ENCODE results near the gene KRTAP10-8. TPM values are rescaled to one million over a fixed set of nuclear protein-coding genes. Genes with fewer than 3 reads are reported as not detected.
A peak's percentile ranks its signal among the peaks of the same experiment; 100 is the strongest.
"Not testable (repeated sequence)": the region's sequence is repeated elsewhere in the genome, so short reads cannot be mapped to it uniquely, and the experiment has no call there.

KRTAP10-8 gene
- total RNA-seq, 2 donors from 2014 or later: not detected

DNA sequence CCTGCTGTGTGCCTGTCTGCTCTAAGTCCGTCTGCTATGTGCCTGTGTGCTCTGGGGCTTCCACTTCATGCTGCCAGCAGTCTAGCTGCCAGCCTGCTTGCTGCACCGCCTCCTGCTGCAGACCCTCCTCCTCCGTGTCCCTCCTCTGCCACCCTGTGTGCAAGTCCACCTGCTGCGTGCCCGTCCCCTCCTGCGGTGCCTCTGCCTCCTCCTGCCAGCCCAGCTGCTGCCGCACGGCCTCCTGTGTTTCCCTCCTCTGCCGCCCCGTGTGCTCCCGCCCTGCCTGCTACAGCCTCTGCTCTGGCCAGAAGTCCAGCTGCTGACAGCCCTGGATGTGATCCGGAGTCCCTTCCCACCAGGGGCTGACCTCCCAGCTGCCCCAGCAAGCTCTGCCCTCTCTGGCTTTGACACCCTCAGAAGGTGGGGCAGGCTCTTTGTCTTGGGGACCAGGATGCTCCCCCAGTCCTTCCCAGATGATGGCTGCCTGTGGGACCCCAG, 26.0 kb downstream of the KRTAP10-8 start:
- H3K27ac Mint-ChIP-seq; H3K4me1 Mint-ChIP-seq (ENCODE audit: low read depth); ATAC-seq (replicated peaks in 1 of 2); H3K4me3 Mint-ChIP-seq; DNase-seq; H3K27me3 Mint-ChIP-seq (ENCODE audit: low read depth): not testable (repeated sequence)
- peaks cover 11 to 17% of the 10 kb centered on the region in 2 donors for H3K9me3 Mint-ChIP-seq
- peaks cover 9 to 12% of the 10 kb centered on the region in 2 donors for H3K36me3 Mint-ChIP-seq (ENCODE audit: insufficient read depth in 2 of 2)

DNA sequence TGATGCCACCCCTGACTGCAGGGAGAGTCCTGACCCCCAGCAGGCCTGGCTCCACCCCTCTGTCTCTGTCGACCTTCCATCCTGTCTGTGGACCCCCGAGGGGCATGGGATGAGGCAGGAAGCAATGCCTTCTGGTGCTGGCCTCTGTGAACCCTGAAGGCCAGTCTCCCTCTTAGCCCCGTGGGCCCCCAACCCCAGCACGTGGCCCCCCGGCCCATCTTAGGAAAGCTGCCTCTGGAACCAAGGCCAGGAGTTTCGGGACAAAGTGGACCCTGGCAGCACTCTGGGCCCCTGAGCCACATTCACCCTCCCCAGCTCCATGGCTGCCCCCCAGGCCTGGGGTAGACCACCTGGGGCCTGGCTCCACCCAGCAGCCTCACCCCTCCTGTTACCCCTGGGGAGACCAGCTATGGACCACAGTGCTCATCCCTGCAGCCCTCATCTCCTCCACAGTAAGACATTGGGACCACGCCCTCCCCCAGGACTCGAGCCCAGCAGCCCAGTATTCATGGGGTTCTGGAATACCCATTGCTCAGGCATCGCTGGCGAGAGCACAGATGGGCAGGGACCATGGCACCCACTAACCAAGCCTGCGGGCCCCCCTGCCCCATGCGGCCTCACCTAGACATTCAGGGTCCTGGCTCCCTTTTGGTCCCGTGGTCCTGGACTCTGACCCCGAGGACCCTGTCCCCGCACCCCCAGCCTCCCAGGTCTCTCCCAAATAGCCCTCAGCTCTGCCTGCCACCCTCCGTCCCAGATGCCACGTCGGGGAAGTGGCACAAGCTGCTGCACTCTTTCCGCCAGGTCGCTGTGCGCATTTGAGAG, 26.8 kb downstream of the KRTAP10-8 start:
- peaks cover 14 to 20% of the 10 kb centered on the region in 2 donors for H3K9me3 Mint-ChIP-seq
- not testable (repeated sequence) for H3K27me3 Mint-ChIP-seq (ENCODE audit: low read depth)

DNA sequence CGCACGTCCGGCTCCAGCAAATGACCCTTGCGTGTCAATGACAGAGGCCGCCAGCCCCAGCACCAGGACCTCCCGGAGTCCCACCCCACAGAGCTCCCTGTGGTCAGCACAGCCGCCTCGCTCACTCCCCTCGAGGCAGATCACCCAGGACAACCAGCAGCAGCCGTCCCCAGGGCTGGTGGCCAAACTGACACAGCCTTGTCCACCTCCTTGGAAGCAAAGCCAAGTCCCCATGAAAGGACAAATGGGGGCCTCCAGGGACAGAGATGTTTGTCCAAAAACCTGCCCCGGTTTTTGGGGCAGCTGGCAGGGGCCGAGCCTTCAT, 27.4 kb downstream of the KRTAP10-8 start:
- Mint-ChIP-seq H3K27ac (no peak overlapping the region), H3K9me3 (peaks cover 16 to 20% of the 10 kb centered on the region in 2 donors), H3K36me3 (ENCODE audit: insufficient read depth in 2 of 2) (peaks cover 8 to 10% of the 10 kb centered on the region in 2 donors), H3K27me3 (ENCODE audit: low read depth) (no peaks in the 10 kb centered on the region), H3K4me3 (no peak overlapping the region), H3K4me1 (ENCODE audit: low read depth) (no peaks in the 10 kb centered on the region)
- DNase-seq: no peak
- no peak for ATAC-seq (replicated peaks in 1 of 2)

More for the DNA sequence above, 26.8 kb downstream of the KRTAP10-8 start:
- not testable (repeated sequence) for H3K4me3 Mint-ChIP-seq; H3K4me1 Mint-ChIP-seq (ENCODE audit: low read depth); ATAC-seq (replicated peaks in 1 of 2); H3K36me3 Mint-ChIP-seq (ENCODE audit: insufficient read depth in 2 of 2); DNase-seq; H3K27ac Mint-ChIP-seq

DNA sequence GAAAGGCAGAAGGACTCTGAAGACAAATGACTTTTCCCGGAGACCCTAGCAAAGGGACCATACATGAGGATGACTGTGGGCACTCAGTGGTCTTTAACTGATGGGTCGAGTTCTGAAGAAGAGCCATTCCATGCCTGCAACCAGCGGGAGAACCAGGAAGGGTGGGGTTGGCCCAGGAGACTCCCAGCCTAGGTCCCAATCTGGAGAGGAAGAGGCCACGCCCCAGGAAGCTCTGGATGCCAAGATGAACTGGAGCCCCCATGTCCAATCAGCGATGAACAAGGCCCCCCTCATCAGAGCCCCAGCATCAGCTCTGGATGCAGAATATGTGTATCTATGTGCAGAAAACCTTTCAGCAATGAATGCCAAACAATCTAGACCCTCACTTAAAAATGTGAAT, 28.9 kb downstream of the KRTAP10-8 start:
- H3K4me1 Mint-ChIP-seq (ENCODE audit: low read depth): no peaks in the 10 kb centered on the region
- H3K27ac Mint-ChIP-seq: no peak overlapping the region
- ATAC-seq (replicated peaks in 1 of 2): no peak
- no peak overlapping the region for H3K4me3 Mint-ChIP-seq
- H3K36me3 Mint-ChIP-seq (ENCODE audit: insufficient read depth in 2 of 2): peaks cover 13 to 16% of the 10 kb centered on the region in 2 donors
- no peak for DNase-seq
- H3K9me3 Mint-ChIP-seq: peaks cover 17 to 21% of the 10 kb centered on the region in 2 donors
- no peaks in the 10 kb centered on the region for H3K27me3 Mint-ChIP-seq (ENCODE audit: low read depth)

DNA sequence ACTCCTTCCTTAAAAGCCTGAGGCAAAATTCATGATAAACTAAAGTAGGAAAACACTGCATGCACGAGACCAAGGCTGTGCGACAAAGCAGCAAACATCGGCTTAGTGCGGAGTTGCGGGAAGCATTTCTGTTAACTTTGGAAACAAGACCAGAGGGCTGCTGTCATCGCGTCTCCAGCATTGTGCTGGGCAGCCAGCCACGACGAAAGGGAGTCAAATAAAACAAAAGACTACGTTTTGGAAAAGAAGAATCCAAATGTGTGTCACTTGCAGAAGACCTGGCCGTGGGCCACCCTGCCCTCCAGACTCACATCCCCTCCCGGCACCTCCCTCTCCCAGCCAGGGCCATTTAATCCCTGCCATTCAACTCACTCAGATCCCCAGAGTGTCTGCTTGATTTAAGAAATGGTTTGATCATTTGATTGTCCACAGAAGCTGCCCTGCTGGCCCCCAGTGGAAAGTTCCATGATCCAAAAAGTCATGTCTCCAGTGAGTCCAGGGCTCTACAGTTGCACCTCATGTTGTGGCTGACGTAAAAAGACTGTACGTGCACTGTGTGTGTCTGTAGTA, 31.9 kb downstream of the KRTAP10-8 start:
- Mint-ChIP-seq H3K27ac (peak overlapping the region; percentile 87), H3K36me3 (ENCODE audit: insufficient read depth in 2 of 2) (peaks cover 16 to 19% of the 10 kb centered on the region in 2 donors), H3K27me3 (ENCODE audit: low read depth) (no peaks in the 10 kb centered on the region), H3K4me1 (ENCODE audit: low read depth) (no peaks in the 10 kb centered on the region), H3K9me3 (peaks cover 19 to 21% of the 10 kb centered on the region in 2 donors), H3K4me3 (no peak overlapping the region)
- no peak for DNase-seq
- no peak for ATAC-seq (replicated peaks in 1 of 2)

DNA sequence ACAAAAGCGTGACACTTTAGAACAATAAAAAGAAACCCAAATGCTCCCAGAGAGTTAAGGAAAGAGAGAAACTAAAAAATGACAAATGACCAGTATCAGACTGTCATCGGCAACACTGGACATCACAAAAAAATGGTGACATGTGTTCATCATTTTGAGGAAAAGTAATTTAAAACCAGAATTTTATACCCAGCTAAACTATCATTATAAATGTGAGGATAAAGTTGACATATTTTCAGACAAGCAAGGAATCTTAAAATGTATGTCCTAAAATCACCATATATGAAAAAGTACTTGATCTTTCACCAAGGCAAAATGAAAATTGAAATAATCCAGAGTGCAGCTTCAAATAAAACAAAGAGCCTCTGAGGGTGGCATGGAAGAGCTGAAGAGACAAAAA, 33.0 kb downstream of the KRTAP10-8 start:
- H3K36me3 Mint-ChIP-seq (ENCODE audit: insufficient read depth in 2 of 2): peaks cover 16 to 19% of the 10 kb centered on the region in 2 donors
- no peak for ATAC-seq (replicated peaks in 1 of 2)
- H3K4me3 Mint-ChIP-seq: no peak overlapping the region
- H3K27me3 Mint-ChIP-seq (ENCODE audit: low read depth): no peaks in the 10 kb centered on the region
- H3K27ac Mint-ChIP-seq: peak overlapping the region; percentile 87
- peaks cover 19 to 21% of the 10 kb centered on the region in 2 donors for H3K9me3 Mint-ChIP-seq
- no peaks in the 10 kb centered on the region for H3K4me1 Mint-ChIP-seq (ENCODE audit: low read depth)
- DNase-seq: no peak

DNA sequence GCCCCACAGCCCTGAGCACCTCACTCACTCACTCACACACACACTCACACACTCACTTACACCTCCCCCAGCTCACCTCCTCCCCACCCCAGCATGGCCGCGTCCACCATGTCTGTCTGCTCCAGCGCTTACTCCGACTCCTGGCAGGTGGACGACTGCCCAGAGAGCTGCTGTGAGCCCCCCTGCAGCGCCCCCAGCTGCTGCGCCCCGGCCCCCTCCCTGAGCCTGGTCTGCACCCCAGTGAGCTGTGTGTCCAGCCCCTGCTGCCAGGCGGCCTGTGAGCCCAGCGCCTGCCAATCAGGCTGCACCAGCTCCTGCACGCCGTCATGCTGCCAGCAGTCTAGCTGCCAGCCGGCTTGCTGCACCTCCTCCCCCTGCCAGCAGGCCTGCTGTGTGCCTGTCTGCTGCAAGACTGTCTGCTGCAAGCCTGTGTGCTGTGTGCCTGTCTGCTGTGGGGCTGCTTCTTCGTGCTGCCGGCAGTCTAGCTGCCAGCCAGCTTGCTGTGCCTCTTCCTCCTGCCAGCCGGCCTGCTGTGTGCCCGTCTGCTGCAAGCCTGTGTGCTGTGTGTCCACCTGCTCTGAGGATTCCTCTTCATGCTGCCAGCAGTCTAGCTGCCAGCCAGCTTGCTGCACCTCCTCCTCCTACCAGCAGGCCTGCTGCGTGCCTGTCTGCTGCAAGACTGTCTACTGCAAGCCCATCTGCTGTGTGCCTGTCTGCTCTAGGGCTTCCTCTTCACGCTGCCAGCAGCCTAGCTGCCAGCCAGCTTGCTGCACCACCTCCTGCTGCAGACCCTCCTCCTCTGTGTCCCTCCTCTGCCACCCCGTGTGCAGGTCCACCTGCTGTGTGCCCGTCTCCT, 34.7 kb downstream of the KRTAP10-8 start, which contains the start of gene KRTAP10-11:
TSS of gene KRTAP10-11 (plus strand) at position 49 of the 856 bp plus-strand sequence. CDS start at position 94, 45 bp downstream.
- DNase-seq; ATAC-seq (replicated peaks in 1 of 2); H3K27me3 Mint-ChIP-seq (ENCODE audit: low read depth); H3K27ac Mint-ChIP-seq; H3K4me1 Mint-ChIP-seq (ENCODE audit: low read depth); H3K4me3 Mint-ChIP-seq: not testable (repeated sequence)
- H3K9me3 Mint-ChIP-seq: peaks cover 13 to 15% of the 10 kb centered on the region in 2 donors
- H3K36me3 Mint-ChIP-seq (ENCODE audit: insufficient read depth in 2 of 2): peaks cover 13% of the 10 kb centered on the region in 2 donors

DNA sequence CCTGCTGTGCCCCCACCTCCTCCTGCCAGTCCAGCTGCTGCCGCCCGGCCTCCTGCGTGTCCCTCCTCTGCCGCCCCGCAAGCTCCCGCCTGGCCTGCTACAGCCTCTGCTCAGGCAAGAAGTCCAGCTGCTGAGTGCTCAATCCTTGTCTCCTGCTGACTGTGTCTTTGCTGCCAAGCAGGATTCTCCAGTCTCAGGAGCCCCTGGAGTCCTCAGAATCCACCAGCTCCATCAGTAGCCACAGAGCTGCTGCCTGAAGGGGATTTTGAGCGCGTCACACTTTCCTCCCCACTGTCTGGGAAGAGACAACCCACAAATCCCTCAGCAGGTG, 35.3 kb downstream of the KRTAP10-8 start:
- H3K27ac Mint-ChIP-seq: no peak overlapping the region
- peaks cover 13% of the 10 kb centered on the region in 2 donors for H3K36me3 Mint-ChIP-seq (ENCODE audit: insufficient read depth in 2 of 2)
- ATAC-seq (replicated peaks in 1 of 2) (no peak), DNase-seq (no peak)
- H3K4me1 Mint-ChIP-seq (ENCODE audit: low read depth): no peaks in the 10 kb centered on the region
- H3K4me3 Mint-ChIP-seq: no peak overlapping the region
- H3K27me3 Mint-ChIP-seq (ENCODE audit: low read depth): no peaks in the 10 kb centered on the region
- peaks cover 13 to 15% of the 10 kb centered on the region in 2 donors for H3K9me3 Mint-ChIP-seq

DNA sequence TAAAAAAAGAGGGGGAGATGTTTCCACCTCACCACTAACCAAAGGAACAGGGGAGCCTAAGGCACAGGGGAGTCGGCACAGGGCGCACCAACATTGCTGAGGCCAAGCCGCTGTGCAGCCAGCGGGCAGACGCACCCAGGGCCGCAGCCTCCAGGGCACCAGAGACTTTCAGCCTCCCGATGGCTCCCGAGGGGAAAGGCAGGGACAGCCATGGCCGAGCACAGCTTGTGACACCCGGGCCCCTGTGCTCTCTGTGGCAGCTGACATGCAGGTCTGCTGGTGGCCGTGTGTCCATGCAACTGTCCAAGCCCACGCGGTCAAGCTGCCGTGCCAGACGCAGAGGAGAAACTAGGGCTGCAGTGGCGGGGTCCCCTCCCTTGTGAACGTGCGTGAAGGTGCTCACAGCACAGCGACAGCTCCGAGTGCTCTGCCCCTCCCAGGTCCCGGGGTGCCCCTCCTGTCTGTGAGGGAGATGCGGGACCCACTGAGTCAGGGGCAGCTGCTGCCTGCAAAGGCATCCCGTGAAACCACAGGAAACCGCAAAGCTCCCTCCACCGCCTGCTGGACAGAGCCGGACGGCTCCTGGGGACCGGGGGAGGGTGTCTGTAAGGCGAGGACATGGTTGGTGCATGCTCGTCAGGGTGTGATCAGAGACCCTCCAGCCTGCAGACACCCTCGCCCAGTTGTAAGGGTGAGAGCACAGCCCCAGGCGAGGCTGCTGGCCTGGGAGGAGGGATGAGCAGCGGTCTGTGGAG, 36.9 kb downstream of the KRTAP10-8 start:
- Mint-ChIP-seq H3K4me3 (no peak overlapping the region), H3K36me3 (ENCODE audit: insufficient read depth in 2 of 2) (peaks cover 13 to 17% of the 10 kb centered on the region in 2 donors), H3K4me1 (ENCODE audit: low read depth) (peaks cover 3% of the 10 kb centered on the region), H3K27ac (no peak overlapping the region), H3K9me3 (peaks cover 6% of the 10 kb centered on the region in 2 donors), H3K27me3 (ENCODE audit: low read depth) (no peaks in the 10 kb centered on the region)
- ATAC-seq (replicated peaks in 1 of 2) (no peak), DNase-seq (no peak)

DNA sequence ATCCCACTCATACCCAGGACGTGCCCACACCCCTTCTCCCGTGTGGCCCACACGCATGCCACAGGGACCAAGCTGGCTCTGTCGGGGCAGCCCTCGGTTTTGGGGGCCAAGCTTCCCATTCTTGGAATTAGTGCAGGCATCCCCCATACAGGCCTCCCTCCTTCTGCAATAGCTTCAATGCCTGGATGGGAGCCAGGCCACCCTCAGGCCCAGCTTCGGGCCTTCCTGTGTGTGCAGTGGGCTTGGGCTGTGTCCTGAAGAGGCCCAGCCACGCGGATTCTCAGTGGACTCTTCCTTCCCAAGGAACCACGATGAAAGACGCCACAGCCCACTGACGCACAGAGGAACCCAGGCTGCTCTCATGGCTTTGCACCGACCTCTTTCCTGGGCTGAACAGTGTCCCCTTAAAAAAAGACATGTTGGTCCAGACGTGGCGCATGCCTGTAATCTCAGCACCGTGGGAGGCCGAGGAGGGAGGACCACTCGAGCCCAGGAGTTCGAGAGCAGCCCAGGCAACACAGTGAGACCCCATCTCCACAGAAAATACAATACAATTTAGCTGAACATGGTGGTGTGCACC, 37.7 kb downstream of the KRTAP10-8 start:
- no peaks in the 10 kb centered on the region for H3K27me3 Mint-ChIP-seq (ENCODE audit: low read depth)
- ATAC-seq (replicated peaks in 1 of 2) (no peak), DNase-seq (no peak)
- no peak overlapping the region for H3K4me3 Mint-ChIP-seq
- peaks cover 9 to 14% of the 10 kb centered on the region in 2 donors for H3K36me3 Mint-ChIP-seq (ENCODE audit: insufficient read depth in 2 of 2)
- peaks cover 10% of the 10 kb centered on the region for H3K4me1 Mint-ChIP-seq (ENCODE audit: low read depth)
- peaks cover 2% of the 10 kb centered on the region in 2 donors for H3K9me3 Mint-ChIP-seq
- H3K27ac Mint-ChIP-seq: no peak overlapping the region

DNA sequence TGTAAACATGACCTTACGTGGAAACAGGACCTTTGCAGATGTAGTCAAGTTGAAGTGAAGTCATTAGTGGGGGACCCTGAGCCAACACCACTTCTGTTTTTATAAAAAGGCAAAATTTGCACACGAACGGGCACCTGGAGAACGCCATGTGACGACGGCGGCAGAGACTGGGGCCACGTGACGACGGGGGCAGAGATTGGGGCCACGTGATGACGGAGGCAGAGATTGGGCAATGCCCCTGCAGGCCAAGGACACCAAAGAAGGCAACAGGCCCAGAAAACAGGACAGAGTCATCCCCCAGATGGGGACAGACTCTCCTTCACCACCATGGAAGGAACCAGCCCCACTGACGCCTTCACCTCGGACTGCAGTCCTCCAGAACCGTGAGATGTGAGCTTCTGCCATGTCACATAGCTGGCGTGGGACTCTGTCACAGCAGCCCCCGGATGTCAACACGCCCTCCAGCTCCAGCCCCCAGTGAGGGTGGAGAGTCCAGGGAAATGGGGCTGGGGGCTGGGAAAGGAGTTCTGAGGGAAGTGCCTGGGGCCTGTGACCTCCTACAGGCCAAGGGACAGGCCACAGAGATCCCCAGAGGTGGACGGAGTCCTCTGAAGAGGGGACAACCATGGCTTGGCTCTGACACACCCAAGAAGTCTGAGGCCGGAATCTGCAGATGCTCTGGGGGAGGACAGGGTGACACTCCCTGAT, 38.5 kb downstream of the KRTAP10-8 start:
- Mint-ChIP-seq H3K36me3 (ENCODE audit: insufficient read depth in 2 of 2) (peaks cover 7 to 11% of the 10 kb centered on the region in 2 donors), H3K27ac (no peak overlapping the region), H3K9me3 (peaks cover 0 to 2% of the 10 kb centered on the region in 2 donors), H3K27me3 (ENCODE audit: low read depth) (no peaks in the 10 kb centered on the region), H3K4me1 (ENCODE audit: low read depth) (peaks cover 16% of the 10 kb centered on the region), H3K4me3 (no peak overlapping the region)
- DNase-seq (no peak), ATAC-seq (replicated peaks in 1 of 2) (no peak)

All from activated T-cell treated with anti-CD3 and anti-CD28 coated beads, Interleukin-2, amount 50 U/mL, for 72 hours (primary cell).